Heart left ventricle (tissue), 16 donors: ENCODE data around the gene FRMD4B. TPM values are rescaled to one million over a fixed set of nuclear protein-coding genes. Genes with fewer than 3 reads are reported as not detected.

Experiments
- ATAC-seq, 4 donors: fragments of 200-7000 bp; cut with Tn5 transposase; one replicate each; pipeline ENCODE4 v1.9.1; 2020 to 2022; ENCODE audit warnings: moderate library complexity in 4 of 4, mild to moderate bottlenecking in 3 of 4, moderate number of reproducible peaks in 1 of 4
- DNase-seq, 5 donors: peaks; one replicate each; pipeline ENCODE4 v3.0.0-alpha.2; 2020
- H3K27ac ChIP-seq, 12 donors: fragments of 200-600 bp; sonication (generic) in 4 of 12; one replicate each; pipeline versions ENCODE4 v1.5.0 to v1.8.0; 2016 to 2022; ENCODE audit warnings: mild to moderate bottlenecking in 2 of 12
- H3K27me3 ChIP-seq, 9 donors: fragments of 200-600 bp; sonication (generic) in 2 of 9; one replicate each; pipeline versions ENCODE4 v1.5.1 to v1.8.0; 2016 to 2022; ENCODE audit warnings: mild to moderate bottlenecking in 3 of 9
- H3K36me3 ChIP-seq, 9 donors: fragments of 200-600 bp; sonication (generic) in 2 of 9; one replicate each; pipeline versions ENCODE4 v1.5.0 to v1.8.0; 2018 to 2022; ENCODE audit warnings: mild to moderate bottlenecking in 2 of 9
- H3K4me1 ChIP-seq, 12 donors: fragments of 200-600 bp; sonication (generic) in 4 of 12; one replicate each; pipeline versions ENCODE4 v1.5.0 to v1.8.0; 2016 to 2022; ENCODE audit warnings: mild to moderate bottlenecking in 3 of 12
- H3K4me3 ChIP-seq, 12 donors: fragments of 200-600 bp; sonication (generic) in 4 of 12; one replicate each; pipeline versions ENCODE4 v1.5.0 to v1.8.0; 2017 to 2022; ENCODE audit warnings: mild to moderate bottlenecking in 9 of 12, moderate library complexity in 4 of 12
- H3K9me3 ChIP-seq, 12 donors: fragments of 200-600 bp; sonication (generic) in 4 of 12; one replicate each; pipeline versions ENCODE4 v1.5.0 to v1.8.0; 2016 to 2022; ENCODE audit warnings: mild to moderate bottlenecking in 1 of 12
- POLR2A ChIP-seq, 2 donors: fragments of 450-650 bp; IDR thresholded peaks; one replicate each; pipeline ENCODE4 v1.6.1; 2017; ENCODE audit warnings: antibody characterized with exemption in 2 of 2, mild to moderate bottlenecking in 2 of 2, moderate library complexity in 2 of 2
- WGBS, 4 donors: extraction: QIAGEN DNeasy Blood & Tissue Kit in 2 of 4; methylation state at CpG; one replicate each; pipeline versions ENCODE4 v1.1.5 to v1.1.7; 2013 to 2018; 5-methylcytosine and 5-hydroxymethylcytosine counted together
- intact Hi-C, 10 donors: fragments of 100-400 bp; cut with DNase I; formaldehyde crosslinking; loops; one replicate each; pipeline versions ENCODE4 v1.11.1 to v1.14.2; 2022
- polyA plus RNA-seq, 2 donors: library from polyadenylated mRNA; stranded (reverse); fragments of 200-250 nt; gene quantifications; one replicate each; pipeline ENCODE4 v1.2.3, GENCODE V29; 2013
- total RNA-seq, 9 donors: library from RNA; depleted of rRNA in 2 of 9; stranded (reverse); fragments of >200 nt in 2 of 9; fragmentation: NEBNext Ultra II Directional in 3 of 9; extraction: Animal tissue kit (Norgen Biotek cat#: 25700) in 3 of 9; gene quantifications; one replicate each; pipeline versions ENCODE4 v1.1.0 to v1.2.4, GENCODE V29; 2016 to 2023
- TF ChIP-seq, protein P1 (sequence below), 12 donors: fragments of 200-600 bp; sonication (generic) in 4 of 12; IDR thresholded peaks; one replicate each; pipeline versions ENCODE4 v1.5.0 to v1.8.0; 2018 to 2022; ENCODE audit warnings: antibody characterized with exemption in 12 of 12, mild to moderate bottlenecking in 5 of 12
- donor health status: ischemic (EF 13 %, LVEDD 7.1; RV severe dilation, severe dysfunction).
- donor health status: healthy with polysubstance abuse.
- donor health status: DM: no; HTN: yes; CAD: no.
- donor health status: DM: no; HTN: no; CAD: no.
- donor health status: ischemic (EF 25% LVEDD 6.9; RV normal size, moderate dysfunction).
- donor health status: ischemic (EF 25% LVEDD 5.7; RV mildly dilated, moderate dysfunction).
- donor health status: healthy.
- donor health status: DM: yes; HTN: yes; CAD: no.
- donor health status: ischemic (EF 35%, LVEDD 5.7; RV mildly dilated, moderate dysfunction).
- donor health status: nonischemic (EF 11% LVEDD 7.7; RV severe dilation, severe dysfunction).
- donor health status: DM: yes; HTN: yes; CAD: no.
- donor health status: PGD.
- donor health status: ischemic (EF 29% LVEDD 5.4; RV normal size, mild dysfunction).
- donor health status: nonischemic (EF 23%, LVEDD 6.1; RV moderate dilation, normal function).

The FRMD4B gene
- total and polyA plus RNA-seq, 11 donors = 3.4 to 42.8 (median 10.9) TPM

DNA sequence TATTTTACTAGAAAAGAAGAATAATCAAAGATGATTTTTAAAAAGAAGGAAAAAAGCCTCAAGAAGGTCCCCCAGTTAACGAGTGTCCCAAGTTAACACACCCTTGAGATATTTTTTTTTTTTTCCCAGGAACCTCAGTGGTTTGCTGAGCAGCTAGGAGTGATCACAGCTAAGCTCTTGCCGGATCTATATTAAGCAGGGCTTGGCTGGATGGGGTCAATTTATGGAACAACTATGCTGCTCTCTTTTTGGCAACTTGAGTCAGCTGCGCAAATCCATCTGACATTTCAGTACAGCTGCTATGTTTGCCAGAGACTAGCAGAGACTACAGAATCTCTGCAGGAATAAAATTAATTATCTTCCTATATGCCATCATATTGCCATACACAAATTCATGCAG is 263.5 kb downstream of the FRMD4B start, which contains the start of gene LMOD3:
TSS of gene LMOD3 (minus strand) at position 193 of the 400 bp plus-strand sequence. CDS start 209 bp downstream, outside the sequence.
- ATAC-seq (peak; percentile 82 to 93 (median 92)), DNase-seq (peak in 4 of 5 donors; percentile 40 to 57 (median 40))
- WGBS, 4 donors = 28 to 46% (median 42%) methylated on average over 3 of the region's 3 CpGs
- no peaks in the 10 kb centered on the region for H3K27me3 ChIP-seq
- H3K4me1 ChIP-seq = peaks cover 0 to 19% (median 4%) of the 10 kb centered on the region in 12 donors
- H3K27ac ChIP-seq = peak within 1 kb of the TSS; percentile 54 to 91 (median 80)
- peaks cover 0 to 7% (median 0%) of the 10 kb centered on the region in 9 donors for H3K36me3 ChIP-seq
- H3K4me3 ChIP-seq = peak within 1 kb of the TSS; percentile 21 to 63 (median 50)
- intact Hi-C loops = loop anchor here in 2 of 10 donors (5.0 kb wide), 2 partner anchors 35 to 40 kb away; partner anchors contain the start of genes ARL6IP5 (in 1 of the 2) and UBA3 (in 1 of the 2)
- TF ChIP-seq, protein P1, sequence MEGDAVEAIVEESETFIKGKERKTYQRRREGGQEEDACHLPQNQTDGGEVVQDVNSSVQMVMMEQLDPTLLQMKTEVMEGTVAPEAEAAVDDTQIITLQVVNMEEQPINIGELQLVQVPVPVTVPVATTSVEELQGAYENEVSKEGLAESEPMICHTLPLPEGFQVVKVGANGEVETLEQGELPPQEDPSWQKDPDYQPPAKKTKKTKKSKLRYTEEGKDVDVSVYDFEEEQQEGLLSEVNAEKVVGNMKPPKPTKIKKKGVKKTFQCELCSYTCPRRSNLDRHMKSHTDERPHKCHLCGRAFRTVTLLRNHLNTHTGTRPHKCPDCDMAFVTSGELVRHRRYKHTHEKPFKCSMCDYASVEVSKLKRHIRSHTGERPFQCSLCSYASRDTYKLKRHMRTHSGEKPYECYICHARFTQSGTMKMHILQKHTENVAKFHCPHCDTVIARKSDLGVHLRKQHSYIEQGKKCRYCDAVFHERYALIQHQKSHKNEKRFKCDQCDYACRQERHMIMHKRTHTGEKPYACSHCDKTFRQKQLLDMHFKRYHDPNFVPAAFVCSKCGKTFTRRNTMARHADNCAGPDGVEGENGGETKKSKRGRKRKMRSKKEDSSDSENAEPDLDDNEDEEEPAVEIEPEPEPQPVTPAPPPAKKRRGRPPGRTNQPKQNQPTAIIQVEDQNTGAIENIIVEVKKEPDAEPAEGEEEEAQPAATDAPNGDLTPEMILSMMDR (IDR thresholded peaks at IDR 0.05) = no peak
- TF ChIP-seq POLR2A (IDR thresholded peaks at IDR 0.05) = peak in 1 of 2 donors; percentile 39
- no peaks in the 10 kb centered on the region for H3K9me3 ChIP-seq

DNA sequence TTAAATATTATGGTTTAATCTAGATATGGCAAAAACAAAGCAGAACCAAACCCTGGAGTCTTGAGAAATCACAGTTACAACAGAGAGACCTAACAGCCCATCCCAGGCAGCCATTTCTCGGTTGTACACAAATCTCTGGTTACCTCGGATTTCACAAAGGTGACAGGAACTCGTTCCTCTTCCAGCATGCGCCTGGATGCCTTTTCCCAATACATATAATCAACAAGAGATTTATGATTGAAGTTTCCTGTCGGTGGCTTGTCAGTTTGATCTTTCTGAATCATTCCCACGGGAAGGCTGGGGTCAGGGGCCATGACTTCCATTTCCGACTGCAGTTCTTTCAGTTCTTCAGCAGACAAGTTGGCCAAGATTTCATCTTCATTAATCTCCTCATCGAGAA is 263.9 kb downstream of the FRMD4B start:
- ATAC-seq (peak in 2 of 4 donors; percentile 41 to 43), DNase-seq (no peak)
- TF ChIP-seq POLR2A (IDR thresholded peaks at IDR 0.05) = no peak
- TF ChIP-seq, protein P1 (IDR thresholded peaks at IDR 0.05) = no peak
- Histone ChIP-seq H3K4me3 (peak overlapping the region; percentile 21 to 63 (median 50)), H3K27ac (peak overlapping the region; percentile 54 to 91 (median 80)), H3K4me1 (peaks cover 0 to 19% (median 4%) of the 10 kb centered on the region in 12 donors), H3K9me3 (no peaks in the 10 kb centered on the region), H3K36me3 (peaks cover 0 to 7% (median 0%) of the 10 kb centered on the region in 9 donors), H3K27me3 (no peaks in the 10 kb centered on the region)
- intact Hi-C loops = loop anchor here in 3 of 10 donors (1.0 to 5.0 kb wide), 4 partner anchors 35 to 72 kb away; partner anchors contain the start of genes ARL6IP5 (in 1 of the 3) and UBA3 (in 1 of the 3)
- 19 to 22% (median 20%) methylated on average over 8 of the region's 8 CpGs for WGBS, 4 donors

DNA sequence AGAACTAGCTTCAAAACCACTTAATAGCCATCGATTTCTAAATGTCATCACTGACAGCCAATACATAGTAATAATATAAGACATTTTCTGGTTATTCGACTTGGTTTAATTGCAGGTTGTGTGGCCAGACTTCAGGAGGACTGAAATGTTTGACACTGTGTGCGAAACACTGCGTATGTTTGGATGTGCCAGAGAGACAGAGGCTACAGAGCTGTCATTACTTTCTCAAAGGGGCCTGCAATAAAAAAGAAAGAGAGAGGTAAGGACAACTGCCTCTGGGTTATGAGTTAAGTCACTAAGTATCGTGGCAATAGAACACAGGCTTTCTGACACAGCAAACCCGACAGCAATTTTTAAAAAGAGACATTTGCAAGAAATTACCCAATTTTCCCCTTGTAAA is 264.4 kb downstream of the FRMD4B start:
- intact Hi-C loops = loop anchor here in 3 of 10 donors (1.0 to 5.0 kb wide), 4 partner anchors 34 to 71 kb away; partner anchors contain the start of genes ARL6IP5 (in 1 of the 3) and UBA3 (in 1 of the 3)
- H3K4me1 ChIP-seq = peaks cover 0 to 19% (median 4%) of the 10 kb centered on the region in 12 donors
- no peaks in the 10 kb centered on the region for H3K27me3 ChIP-seq
- peak; percentile 24 to 61 (median 43) for ATAC-seq
- TF ChIP-seq, protein P1 (IDR thresholded peaks at IDR 0.05) = no peak
- no peak for TF ChIP-seq POLR2A (IDR thresholded peaks at IDR 0.05)
- H3K27ac ChIP-seq = peak overlapping the region; percentile 54 to 91 (median 80)
- H3K9me3 ChIP-seq = no peaks in the 10 kb centered on the region
- no peak for DNase-seq
- peak overlapping the region; percentile 21 to 63 (median 50) for H3K4me3 ChIP-seq
- H3K36me3 ChIP-seq = peaks cover 0 to 7% (median 0%) of the 10 kb centered on the region in 9 donors
- WGBS, 4 donors = 48 to 67% (median 56%) methylated on average over 6 of the region's 6 CpGs

DNA sequence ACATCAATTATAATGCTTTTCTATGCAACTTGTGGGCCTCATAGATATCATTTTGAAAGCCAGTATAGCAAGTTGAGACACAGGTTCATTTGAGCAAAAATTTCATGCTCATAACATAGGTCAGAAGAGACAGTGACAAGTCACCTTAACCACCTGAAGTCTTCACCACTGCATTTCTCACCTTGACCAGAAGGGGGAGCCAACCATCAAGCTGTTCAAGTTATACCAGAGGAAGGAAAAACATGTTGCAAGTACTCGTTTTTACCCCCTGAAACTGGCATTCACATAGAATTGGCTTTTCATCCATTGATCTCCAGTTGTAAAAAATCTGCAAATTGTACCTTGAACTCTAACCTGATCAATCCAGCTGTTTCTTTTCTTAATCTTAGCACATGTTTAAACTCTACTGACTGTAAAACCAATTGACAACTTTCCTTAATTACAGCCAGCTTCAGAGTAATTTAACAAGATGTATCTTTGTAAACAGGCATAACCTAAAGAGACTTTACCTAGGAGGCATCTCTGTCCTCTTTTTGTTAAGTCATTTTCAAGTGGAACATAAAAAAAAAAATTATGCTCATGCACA is 264.9 kb downstream of the FRMD4B start:
- Histone ChIP-seq H3K27ac (peak overlapping the region in 11 of 12 donors; percentile 61 to 91 (median 83)), H3K4me3 (peak overlapping the region; percentile 21 to 63 (median 50)), H3K36me3 (peaks cover 0 to 7% (median 0%) of the 10 kb centered on the region in 9 donors), H3K27me3 (no peaks in the 10 kb centered on the region), H3K9me3 (no peaks in the 10 kb centered on the region), H3K4me1 (peaks cover 0 to 19% (median 4%) of the 10 kb centered on the region in 12 donors)
- DNase-seq (peak in 4 of 5 donors; percentile 41 to 66 (median 55)), ATAC-seq (peak in 3 of 4 donors; percentile 33 to 51 (median 50))
- TF ChIP-seq POLR2A (IDR thresholded peaks at IDR 0.05) = no peak
- TF ChIP-seq, protein P1 (IDR thresholded peaks at IDR 0.05) = peak; percentile 87 to 96 (median 94)
- intact Hi-C loops = loop anchor here in 3 of 10 donors (1.0 to 5.0 kb wide), 4 partner anchors 34 to 71 kb away; partner anchors contain the start of genes ARL6IP5 (in 1 of the 3) and UBA3 (in 1 of the 3)
- 0 to 2% (median 1%) methylated on average over 1 of the region's 1 CpG for WGBS, 4 donors
